ENCODE measurements around the gene ZNF732.
"Not testable (repeated sequence)": the region's sequence is repeated elsewhere in the genome, so short reads cannot be mapped to it uniquely, and the experiment has no call there.

DNA sequence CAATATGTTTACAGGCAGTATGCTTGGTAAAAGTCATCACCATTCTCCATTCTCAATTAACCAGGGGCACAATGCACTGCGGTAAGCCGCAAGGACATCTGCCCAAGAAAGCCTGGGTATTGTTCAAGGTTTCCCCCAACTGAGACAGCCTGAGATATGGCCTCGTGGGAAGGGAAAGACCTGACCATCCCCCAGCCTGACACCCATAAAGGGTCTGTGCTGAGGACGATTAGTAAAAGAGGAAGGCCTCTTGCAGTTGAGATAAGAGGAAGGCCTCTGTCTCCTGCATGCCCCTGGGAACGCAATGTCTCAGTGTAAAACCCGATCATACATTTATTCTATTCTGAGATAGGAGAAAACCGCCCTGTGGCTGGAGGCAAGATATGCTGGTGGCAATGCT, 63.9 kb downstream of the ZNF732 start:
- TF ChIP-seq, protein P1, sequence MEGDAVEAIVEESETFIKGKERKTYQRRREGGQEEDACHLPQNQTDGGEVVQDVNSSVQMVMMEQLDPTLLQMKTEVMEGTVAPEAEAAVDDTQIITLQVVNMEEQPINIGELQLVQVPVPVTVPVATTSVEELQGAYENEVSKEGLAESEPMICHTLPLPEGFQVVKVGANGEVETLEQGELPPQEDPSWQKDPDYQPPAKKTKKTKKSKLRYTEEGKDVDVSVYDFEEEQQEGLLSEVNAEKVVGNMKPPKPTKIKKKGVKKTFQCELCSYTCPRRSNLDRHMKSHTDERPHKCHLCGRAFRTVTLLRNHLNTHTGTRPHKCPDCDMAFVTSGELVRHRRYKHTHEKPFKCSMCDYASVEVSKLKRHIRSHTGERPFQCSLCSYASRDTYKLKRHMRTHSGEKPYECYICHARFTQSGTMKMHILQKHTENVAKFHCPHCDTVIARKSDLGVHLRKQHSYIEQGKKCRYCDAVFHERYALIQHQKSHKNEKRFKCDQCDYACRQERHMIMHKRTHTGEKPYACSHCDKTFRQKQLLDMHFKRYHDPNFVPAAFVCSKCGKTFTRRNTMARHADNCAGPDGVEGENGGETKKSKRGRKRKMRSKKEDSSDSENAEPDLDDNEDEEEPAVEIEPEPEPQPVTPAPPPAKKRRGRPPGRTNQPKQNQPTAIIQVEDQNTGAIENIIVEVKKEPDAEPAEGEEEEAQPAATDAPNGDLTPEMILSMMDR (IDR thresholded peaks at IDR 0.05; ENCODE audit: poor library complexity) = not testable (repeated sequence)
- TF ChIP-seq EZH2 (IDR thresholded peaks at IDR 0.05; ENCODE audit: borderline replicate concordance) = not testable (repeated sequence)

All from hepatocyte (in vitro differentiated cells).